HG03378 (cell line): Measurements from ENCODE around the gene SMCO4.

Experiments
- ATAC-seq: cut with Tn5 transposase; IDR thresholded peaks from one replicate; pipeline ENCODE4 v1.9.1; 2021; ENCODE audit warnings: mild to moderate bottlenecking, moderate library complexity; ENCODE audit not compliant: unreplicated experiment

The SMCO4 gene

GRCh38 chr11:93510196-93510873 lies 32.9 kb downstream of the SMCO4 start:
- no peak for ATAC-seq

GRCh38 chr11:93507517-93507916 lies 35.7 kb downstream of the SMCO4 start:
- no peak for ATAC-seq

- no peak for ATAC-seq
Measured at GRCh38 chr11:93505703-93506102, 37.5 kb downstream of the SMCO4 start.

GRCh38 chr11:93504110-93505095 lies 38.8 kb downstream of the SMCO4 start:
- no peak for ATAC-seq

GRCh38 chr11:93501856-93502255 lies 41.3 kb downstream of the SMCO4 start:
- ATAC-seq = no peak

GRCh38 chr11:93500759-93501158 lies 42.4 kb downstream of the SMCO4 start:
- ATAC-seq = no peak

- ATAC-seq = no peak
Measured at GRCh38 chr11:93498641-93499040, 44.5 kb downstream of the SMCO4 start.

- ATAC-seq = no peak
Measured at GRCh38 chr11:93498161-93498560, 45.0 kb downstream of the SMCO4 start.

- ATAC-seq = no peak
Measured at GRCh38 chr11:93497596-93497995, 45.6 kb downstream of the SMCO4 start.

GRCh38 chr11:93494357-93494756 lies 48.8 kb downstream of the SMCO4 start:
- no peak for ATAC-seq

- ATAC-seq = no peak
Measured at GRCh38 chr11:93493252-93493897, 49.8 kb downstream of the SMCO4 start.

- no peak for ATAC-seq
Measured at GRCh38 chr11:93492464-93493251, 50.5 kb downstream of the SMCO4 start.

- no peak for ATAC-seq
Measured at GRCh38 chr11:93491973-93492372, 51.2 kb downstream of the SMCO4 start.

GRCh38 chr11:93490996-93491618 lies 52.1 kb downstream of the SMCO4 start:
- no peak for ATAC-seq

- no peak for ATAC-seq
Measured at GRCh38 chr11:93489841-93490240, 53.4 kb downstream of the SMCO4 start.

GRCh38 chr11:93487032-93487483 lies 56.1 kb downstream of the SMCO4 start:
- no peak for ATAC-seq

GRCh38 chr11:93485983-93486382 lies 57.2 kb downstream of the SMCO4 start:
- no peak for ATAC-seq

GRCh38 chr11:93484716-93485115 lies 58.5 kb downstream of the SMCO4 start:
- no peak for ATAC-seq

- no peak for ATAC-seq
Measured at GRCh38 chr11:93482556-93482955, 60.6 kb downstream of the SMCO4 start.

GRCh38 chr11:93481696-93482095 lies 61.5 kb downstream of the SMCO4 start:
- ATAC-seq = no peak
